COLO668 (cell line): Measurements from ENCODE around the gene KLHDC7B.
"Not testable (repeated sequence)": the region's sequence is repeated elsewhere in the genome, so short reads cannot be mapped to it uniquely, and the experiment has no call there.

Experiments used
- DNase-seq: peaks from one replicate; lab custom pipeline; 2025; ENCODE audit not compliant: unreplicated experiment; lab: John Stamatoyannopoulos, UW

Gene KLHDC7B

DNA sequence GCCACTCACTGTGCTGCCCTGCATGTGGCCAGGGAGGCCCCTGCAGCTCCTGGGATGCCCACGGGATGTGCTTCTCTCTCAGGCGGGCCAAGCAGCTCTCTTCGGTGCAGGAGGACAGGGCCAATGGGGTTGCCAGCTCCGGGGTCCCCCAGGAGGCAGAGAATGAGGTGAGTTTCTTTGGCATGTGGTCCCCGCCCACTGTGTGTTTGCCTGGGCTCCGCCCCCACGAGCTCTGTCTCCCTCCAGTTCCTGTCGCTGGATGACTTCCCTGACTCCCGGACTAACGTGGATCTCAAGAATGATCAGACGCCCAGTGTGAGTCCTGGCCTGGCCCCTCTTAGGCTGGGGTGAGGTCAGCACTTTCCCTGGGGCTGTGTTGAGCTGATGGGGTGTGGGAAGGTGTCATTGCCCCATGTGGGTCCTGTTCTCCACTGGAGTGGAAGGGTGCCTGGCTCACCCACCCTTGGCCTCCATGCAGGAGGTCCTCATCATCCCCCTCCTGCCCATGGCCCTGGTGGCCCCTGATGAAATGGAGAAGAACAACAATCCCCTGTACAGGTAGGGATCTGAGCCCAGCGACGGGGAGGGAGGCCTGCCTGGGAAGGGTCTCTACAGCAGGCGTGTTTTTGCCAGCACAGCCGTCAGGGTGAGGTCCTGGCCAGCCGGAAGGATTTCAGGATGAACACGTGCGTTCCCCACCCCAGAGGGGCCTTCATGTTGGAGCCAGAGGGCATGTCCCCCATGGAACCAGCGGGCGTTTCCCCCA lies 28.0 kb upstream of the KLHDC7B start:
- DNase-seq, result no peak

DNA sequence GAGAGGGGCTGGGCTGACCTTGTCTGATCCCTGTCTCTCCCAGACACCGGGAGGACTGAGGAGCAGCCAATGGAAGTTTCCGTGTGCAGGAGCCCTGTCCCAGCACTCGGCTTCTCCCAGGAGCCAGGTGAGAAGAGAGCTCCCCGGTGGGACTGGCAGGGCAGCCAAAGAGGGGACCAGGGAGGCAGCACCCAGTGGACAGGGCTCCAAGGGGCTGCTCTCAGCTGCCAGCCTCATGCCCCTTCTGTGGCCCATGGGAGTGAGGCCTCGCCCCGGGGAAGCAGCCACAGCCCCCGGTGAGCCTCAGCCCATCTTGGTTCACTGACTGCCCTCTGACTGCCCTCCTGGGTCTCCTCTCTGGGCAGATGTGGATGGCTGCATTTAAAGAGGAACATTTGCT lies 27.1 kb upstream of the KLHDC7B start:
- no peak for DNase-seq

DNA sequence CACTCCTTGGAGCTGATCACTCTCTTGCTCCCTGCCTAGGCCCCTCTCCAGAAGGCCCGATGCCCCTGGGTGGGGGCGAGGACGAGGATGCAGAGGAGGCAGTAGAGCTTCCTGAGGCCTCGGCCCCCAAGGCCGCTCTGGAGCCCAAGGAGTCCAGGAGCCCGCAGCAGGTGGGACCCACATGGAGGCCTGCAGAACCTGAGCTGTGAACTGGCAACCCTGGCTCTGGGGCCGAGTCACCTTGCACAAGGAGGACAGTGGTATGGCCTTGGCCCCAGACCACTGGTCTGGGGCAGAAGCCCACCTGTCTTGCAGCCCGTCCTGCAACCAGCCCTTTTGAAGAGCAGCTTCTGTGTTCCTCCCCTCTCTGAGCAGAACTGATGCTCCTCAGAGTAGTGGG lies 26.5 kb upstream of the KLHDC7B start:
- DNase-seq, result no peak

DNA sequence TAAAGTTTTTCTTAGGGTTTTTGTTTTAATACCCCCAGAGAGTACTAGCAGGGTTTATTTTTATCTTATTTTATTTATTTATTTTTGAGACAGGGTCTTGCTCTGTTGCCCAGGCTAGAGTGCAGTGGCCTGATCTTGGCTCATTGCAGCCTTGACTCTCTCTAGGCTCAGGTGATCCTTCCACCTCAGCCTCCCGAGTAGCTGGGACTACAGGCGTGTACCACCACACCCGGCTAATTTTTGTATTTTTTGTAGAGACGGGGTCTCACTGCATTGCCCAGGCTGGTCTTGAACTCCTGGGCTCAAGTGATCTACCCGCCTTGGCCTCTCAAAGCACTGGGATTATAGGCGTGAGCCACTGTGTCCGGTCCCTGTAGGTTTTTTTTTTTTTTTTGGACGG lies 25.5 kb upstream of the KLHDC7B start:
- DNase-seq, result not testable (repeated sequence)

DNA sequence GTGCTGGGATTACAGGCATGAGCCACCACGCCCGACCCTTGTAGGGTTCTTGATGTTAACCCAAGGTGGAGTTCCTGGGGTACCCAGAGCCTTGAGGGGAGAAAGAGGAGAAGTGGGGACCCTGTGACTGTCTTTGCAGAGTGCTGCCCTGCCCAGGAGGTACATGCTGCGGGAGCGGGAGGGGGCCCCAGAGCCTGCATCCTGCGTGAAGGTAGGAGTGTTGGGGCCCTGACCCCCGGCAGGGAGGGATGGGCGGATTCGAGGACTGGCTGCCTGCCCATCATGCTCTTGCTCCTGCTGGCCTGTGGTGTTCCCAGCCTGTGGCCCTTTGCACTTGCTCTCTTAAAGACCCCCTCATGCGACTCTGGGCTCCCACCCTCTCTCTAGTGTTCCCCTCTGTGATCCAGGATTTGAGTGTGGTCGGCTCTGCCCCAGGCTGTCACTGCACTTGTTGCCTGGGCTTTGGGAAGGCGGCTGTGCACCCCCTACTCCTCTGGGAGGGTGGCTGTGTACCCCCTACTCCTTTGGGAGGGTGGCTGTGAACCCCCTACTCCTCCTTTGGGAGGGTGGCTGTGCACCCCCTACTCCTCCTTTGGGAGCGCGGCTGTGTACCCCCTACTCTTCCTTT lies 24.8 kb upstream of the KLHDC7B start:
- no peak for DNase-seq

DNA sequence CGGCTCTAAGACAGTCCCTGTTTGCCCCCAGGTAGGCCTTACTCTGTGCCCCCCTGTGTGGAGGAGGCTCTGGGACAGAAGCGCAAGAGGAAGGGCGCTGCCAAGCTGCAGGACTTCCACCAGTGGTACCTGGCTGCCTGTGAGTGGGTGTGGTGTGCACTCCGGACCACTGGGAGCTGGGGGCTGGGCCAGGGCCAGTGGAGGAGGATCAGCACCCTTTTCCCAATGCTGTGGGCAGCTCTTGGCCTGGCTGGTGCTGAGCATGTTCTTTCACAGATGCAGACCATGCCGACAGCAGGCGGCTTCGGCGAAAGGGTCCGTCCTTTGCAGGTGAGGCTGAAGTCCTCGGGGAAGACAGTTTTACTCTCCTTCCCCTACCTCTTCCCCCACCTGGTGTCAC lies 24.0 kb upstream of the KLHDC7B start:
- no peak for DNase-seq

DNA sequence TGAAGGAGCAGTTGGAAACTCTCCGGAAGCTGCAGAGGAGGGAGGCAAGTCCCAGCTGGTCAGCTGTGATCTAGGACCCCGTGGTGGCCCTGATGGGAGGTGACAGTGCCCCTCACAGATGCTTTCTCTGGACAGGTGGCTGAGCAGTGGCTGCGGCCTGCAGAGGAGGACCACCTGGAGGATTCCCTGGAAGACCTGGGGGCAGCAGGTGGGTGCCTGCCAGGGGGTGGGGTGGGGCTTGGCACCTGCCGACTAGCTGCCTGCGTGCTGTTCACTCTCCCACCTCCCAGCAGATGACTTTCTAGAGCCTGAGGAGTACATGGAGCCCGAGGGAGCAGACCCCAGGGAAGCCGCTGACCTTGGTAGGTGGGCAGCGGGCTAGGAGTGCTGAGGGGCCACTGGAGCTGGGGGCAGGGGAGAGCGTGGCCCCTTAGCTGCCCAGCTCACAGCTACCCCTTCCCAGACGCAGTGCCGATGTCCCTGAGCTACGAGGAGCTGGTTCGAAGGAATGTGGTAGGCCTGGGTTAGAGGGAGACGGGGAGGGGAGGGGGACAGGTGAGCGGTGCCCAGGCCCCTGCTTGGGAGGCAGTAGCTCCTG lies 23.4 kb upstream of the KLHDC7B start:
- DNase-seq, result no peak

DNA sequence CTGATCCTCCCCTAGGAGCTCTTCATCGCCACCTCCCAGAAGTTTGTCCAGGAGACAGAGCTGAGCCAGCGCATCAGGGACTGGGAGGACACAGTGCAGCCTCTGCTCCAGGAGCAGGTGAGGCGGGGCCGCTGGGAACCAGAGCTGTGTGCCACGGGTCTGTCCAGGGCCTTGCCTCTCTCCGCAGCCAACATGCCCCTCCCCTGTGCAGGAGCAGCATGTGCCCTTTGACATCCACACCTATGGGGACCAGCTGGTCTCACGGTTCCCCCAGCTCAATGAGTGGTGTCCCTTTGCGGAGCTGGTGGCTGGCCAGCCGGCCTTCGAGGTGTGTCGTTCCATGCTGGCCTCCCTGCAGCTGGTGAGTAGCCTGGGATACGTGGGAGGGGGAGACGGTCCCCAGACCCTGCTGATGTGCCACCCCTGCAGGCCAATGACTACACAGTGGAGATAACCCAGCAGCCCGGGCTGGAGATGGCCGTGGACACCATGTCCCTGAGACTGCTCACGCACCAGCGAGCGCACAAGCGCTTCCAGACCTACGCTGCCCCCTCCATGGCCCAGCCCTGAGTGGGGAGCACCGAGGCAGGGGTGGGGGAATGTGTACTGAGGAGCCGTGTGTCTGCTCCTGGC lies 22.8 kb upstream of the KLHDC7B start:
- DNase-seq, result no peak

DNA sequence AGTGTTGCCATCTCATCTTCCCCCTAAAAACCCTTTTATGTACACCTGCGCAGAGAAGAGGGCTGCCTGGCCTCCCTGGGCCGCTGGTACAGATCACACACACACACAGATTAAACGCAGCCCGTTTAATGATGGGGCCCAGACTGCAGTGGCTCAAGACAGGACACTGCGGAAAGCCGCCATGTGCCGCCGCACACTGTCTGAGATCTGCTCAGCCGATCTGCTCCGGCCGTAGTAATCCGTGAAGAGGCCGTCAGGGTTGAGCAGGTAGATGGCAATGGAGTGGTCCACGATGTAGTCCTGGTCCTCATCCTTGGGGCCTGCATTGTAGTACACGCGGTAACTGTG lies 22.3 kb upstream of the KLHDC7B start:
- DNase-seq, result no peak

DNA sequence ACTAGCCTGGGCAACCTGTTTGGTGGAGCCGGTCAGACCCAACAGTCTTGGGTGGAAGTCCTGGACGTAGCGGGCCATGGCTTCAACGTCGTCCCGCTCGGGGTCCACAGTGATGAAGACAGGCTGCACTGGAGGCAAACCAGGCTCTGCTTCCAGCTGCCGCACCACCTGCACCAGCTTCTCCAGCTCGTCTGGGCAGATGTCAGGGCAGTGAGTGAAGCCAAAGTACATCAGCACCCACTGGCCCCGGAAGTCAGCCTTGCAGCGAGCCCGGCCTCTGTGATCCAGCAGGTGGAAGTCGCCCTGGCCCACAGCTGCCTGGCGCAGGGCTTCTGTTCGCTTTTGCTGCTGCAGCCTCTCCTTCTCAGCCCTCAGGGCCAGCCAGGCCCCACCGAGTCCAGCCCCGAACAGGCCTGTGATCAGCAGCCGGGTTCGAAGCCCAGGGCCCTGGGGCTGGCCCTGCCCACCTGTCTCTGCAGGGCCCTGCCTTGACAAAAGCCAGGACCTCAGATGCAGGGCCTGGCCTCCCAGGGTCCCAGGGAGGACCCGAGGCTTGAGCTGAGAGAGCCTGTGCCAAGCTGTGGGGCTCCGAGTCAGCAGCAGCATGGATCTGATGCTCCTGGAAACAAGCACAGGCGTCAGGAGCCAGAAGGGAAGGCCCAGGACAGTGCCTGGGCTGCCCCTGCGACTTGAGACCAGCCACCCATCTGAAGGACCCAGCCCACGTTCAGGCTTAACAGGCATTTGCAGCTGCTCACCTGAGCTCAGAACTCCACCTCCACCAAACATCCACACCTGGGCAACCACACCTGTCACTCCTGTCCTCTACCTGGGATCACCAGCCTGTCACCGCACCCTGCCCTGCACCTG lies 21.7 kb upstream of the KLHDC7B start:
- peak; percentile 85 for DNase-seq

DNA sequence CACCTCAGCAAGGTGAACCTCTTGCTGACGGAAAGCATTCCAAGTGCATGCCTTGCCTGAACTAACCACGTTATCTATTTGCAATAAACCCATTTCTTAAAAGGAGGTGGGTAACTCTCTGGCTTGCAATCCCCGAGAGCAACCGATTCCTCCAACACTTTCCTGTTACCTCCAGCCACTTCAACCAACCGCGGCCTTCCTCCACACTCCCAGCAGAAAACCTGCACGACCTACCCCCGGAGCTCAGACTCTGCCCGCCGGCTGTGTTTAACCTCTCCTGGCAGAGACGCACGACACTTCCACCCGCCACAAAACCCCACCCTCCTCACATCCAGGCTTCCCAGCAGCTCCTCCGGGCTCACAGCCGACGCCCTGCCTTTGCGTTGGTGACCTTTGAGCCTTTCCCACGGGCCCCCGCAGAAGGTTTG lies 21.0 kb upstream of the KLHDC7B start:
- peak; percentile 73 for DNase-seq

DNA sequence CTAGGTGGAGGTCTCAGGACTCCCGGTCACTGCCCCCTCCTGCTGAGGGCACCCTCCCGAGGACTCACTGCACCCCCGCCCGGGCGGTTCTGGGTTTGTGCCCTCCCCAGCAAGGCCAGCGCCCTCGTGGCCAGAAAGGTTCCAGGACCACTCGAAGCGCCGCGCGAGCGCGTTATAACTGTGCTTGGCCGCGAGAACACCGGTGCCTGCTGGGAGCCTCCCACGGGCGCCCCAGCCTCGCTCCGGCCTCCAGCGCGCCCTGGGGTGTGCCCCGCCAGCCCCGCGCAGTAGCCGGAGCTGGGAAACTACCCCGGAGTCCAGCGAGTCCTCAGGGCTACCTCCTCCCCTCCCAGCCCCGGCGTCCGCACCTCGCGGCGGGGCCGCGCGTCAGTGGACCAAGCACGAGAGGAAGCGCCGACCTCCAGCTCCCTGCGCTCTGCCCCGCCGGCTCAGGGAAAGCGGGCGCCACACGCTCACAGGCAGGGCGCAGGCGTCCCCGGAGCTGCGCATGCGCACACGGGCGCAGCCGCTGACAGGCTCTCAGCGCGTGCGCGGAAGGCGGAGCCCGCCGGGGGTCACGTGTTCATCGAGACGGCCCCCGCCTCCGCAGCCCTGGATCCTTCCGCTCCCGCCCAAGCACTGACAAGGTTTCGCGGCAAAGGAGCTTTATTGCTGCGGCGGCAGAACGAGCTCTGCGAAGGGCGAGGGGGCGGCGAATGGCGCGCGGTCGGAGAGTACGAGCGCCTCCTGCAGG lies 20.4 kb upstream of the KLHDC7B start, which contains the start of gene SCO2:
Gene SCO2 (minus strand): TSS at position 495 of the 754 bp plus-strand sequence. CDS start 1,187 bp downstream, outside the sequence.
- peak; percentile 98 for DNase-seq

DNA sequence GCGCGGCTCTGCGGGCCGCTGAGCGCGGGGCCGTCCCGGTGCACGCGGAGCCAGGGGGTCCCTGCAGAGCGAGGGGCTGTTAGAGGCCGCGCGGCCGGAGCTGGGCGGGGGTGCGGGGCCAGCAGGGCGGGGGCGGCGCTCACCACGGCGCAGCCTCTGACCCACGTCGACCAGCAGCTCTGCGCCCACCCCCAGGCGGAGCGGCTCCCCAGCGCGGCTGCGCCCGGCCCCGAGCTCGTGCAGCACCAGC lies 19.9 kb upstream of the KLHDC7B start:
- DNase-seq, result no peak

DNA sequence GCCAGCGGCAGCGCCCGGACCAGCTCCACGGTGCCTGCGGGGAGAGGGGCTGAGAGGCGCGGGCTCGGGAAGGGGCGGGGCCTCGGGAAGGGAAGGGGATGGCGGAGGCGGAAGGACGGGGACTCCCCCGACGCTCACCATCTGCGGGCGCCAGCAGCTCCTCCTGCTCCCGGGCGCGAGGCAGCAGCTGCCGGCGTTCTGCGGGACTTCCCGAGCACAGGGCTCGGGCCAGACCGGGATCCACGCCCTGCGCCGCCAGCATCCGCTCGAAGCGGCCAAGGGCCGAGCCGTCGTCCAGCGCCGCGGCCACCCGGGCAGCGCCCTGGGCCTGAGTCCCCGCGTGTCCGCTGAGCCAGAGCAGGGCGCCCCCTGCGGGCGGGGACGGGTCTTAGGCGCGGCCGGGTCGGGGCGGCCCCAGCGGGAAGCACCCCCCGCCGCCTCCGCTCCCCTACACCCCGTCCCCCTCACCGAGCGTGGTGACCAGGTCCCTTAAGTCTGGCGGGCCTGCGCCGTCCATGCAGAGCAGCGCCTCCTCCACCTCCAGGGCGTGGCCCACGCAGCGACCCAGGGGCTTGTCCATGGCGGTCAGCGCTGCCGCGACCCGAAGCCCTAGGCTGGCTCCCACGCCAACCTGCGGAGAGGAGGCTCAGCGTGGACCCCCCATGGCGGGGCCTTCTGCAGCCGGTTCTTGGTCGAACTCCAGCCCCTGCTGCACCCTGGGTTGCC lies 19.4 kb upstream of the KLHDC7B start:
- peak; percentile 89 for DNase-seq

DNA sequence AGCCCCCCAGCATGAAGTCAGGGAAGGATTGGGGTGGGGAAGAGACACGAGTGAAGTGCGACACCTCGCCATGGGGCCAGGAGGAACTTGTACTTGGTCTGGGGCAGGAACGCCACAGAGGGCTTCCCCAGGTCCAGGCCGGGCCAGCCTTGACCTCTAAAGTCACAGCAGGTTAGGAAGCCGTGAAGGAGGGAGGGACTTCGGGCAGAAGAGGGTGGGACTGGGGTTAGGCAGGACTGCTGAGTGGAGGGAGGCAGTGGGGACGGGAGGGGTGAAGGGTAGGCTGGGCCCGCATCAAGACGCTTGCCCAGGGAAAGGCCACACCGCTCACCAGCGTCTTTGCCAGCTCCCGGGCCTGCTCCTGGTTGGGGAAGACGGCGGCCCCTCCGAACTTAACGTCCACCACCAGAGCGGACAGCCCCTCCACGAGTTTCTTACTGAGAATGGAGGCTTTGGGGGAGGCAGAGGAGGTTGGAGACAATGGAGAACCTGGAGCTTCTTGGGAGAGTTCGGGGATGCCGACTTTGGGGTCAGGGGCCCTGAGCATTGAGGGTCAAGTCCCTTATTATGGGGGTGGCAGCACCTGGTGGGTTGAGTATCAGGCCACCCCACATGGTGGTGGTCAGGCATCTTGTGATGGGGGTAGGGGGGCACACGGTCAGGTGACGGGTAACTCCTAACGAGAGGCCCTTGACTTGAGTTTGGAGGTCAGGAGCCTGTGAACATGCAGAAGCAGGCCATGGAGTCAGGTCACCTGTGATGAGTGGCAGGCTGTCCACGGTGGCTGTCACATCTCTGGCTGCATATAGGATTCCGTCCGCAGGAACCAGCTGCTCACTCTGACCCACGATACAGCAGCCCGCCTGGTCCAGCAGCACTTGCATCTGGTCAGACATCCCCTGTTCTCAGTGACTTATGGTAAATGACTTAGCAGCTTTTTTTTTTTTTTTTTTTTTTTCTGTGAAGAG lies 18.6 kb upstream of the KLHDC7B start:
- no peak for DNase-seq

DNA sequence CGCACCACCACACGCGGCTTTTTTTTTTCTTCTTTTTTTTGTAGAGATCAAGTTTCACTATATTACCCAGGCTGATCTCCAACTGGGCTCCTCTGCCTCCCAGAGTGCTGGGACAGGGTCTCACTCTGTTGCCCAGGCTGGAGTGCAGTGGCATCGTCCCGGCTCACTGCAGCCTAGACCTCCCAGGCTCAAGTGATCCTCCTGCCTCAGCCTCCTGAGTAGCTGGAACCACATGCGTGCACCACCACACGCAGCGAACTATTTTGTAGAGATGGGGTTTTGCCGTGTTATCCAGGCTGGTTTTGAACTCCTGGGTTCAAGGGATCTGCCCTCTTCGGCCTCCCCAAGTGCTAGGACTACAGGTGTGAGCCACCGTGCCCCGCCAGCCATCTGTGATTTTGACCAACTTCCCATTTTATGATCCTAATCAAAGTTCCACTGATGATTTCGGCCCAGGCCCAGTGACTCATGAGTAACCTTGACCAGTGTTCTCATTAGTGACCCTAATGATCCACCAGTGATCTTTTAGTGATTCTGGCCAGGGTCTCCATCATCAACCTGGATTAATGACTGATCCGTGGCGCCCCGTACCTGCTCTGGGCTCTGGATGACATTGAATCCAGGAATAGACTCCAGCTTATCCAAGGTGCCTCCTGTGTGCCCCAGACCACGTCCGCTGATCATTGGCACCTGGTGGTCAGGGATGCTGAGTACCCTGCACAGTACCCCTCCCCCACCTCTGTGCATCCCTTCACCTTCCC lies 17.6 kb upstream of the KLHDC7B start:
- DNase-seq, result no peak

DNA sequence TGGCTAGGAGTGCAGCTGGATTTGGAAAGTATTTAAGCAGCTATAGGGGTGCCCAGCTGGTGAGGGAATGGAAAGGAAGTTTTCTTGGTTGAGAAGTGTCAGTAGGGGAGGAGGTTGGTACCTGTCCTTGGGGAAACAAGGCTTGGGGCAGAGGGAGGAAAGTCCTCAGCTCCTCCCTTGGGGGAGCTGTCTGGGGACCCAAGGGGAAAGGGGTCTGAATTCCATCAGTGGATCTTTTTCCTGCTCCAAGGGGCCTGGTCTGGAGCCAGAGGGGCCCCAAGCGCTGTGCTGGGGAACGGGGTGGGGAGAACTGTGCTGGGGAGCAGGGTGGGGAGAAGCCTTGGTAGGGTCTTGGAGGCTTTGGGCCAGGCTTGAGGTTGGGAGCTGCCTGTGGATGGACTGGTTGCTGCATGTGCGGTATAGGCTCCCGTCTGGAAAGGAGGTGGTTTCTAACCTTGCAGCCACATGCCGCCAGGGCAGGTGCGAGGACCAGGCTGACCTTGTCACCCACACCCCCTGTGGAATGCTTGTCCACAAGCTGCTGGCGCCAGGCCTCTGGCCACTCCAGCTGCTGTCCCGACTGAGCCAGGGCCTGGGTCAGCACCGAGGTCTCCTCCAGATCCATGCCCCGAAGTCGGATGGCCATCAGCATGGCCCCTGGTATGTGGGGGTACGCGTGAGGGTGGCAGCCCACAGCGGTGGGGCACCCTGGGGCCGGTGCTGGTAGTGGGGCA lies 16.9 kb upstream of the KLHDC7B start:
- DNase-seq, result no peak
